Keratinocyte (primary cell): ENCODE results near the gene CFLAR. TPM values are rescaled to one million over a fixed set of nuclear protein-coding genes. Genes with fewer than 3 reads are reported as not detected.

ENCODE experiments used
- DNase-seq: peaks from one replicate; pipeline ENCODE4 v3.0.0-alpha.2; 2011; ENCODE audit warnings: low read depth, missing footprints, low spot score
- FAIRE-seq: peaks from 2 replicates; lab custom pipeline; 2011; peaks lifted over from hg19 to GRCh38; lab: Jason Lieb, UNC
- H2AFZ ChIP-seq: 2 replicates; pipeline ENCODE4 v1.6.0; 2012; ENCODE audit warnings: low read length, control low read depth, inconsistent platforms; ENCODE audit not compliant: control insufficient read depth
- H3K27ac ChIP-seq: 2 replicates; pipeline ENCODE4 v1.5.1; 2011; ENCODE audit warnings: low read length; ENCODE audit not compliant: control insufficient read depth, insufficient read depth
- H3K27me3 ChIP-seq: 3 replicates; pipeline ENCODE4 v1.6.0; 2011; ENCODE audit warnings: low read length; ENCODE audit not compliant: control insufficient read depth, insufficient read depth; ENCODE audit errors: extremely low read depth
- H3K36me3 ChIP-seq, 2 experiments: 2 replicates in 1 of 2; 3 replicates in 1 of 2; pipeline ENCODE4 v1.5.1; 2011; ENCODE audit warnings: low read length in 2 of 2, mild to moderate bottlenecking in 1 of 2; ENCODE audit not compliant: control insufficient read depth in 2 of 2, insufficient read depth in 2 of 2; ENCODE audit errors: extremely low read depth in 1 of 2
- H3K4me1 ChIP-seq: 3 replicates; pipeline ENCODE4 v1.5.1; 2011; ENCODE audit warnings: low read length; ENCODE audit not compliant: control insufficient read depth, insufficient read depth; ENCODE audit errors: extremely low read depth
- H3K4me2 ChIP-seq: 3 replicates; pipeline ENCODE4 v1.6.0; 2011; ENCODE audit warnings: low read depth, low read length; ENCODE audit not compliant: control insufficient read depth, insufficient read depth; ENCODE audit errors: extremely low read depth
- H3K4me3 ChIP-seq, 3 experiments: fragments of 200-600 bp in 1 of 3; sonication (generic) in 1 of 3; 2 replicates in 2 of 3; 3 replicates in 1 of 3; pipeline ENCODE4 v1.5.1; 2011 to 2016; ENCODE audit warnings: low read length in 3 of 3, mild to moderate bottlenecking in 3 of 3, control low read depth in 2 of 3, inconsistent platforms in 1 of 3, low read depth in 1 of 3, mixed read lengths in 1 of 3, mixed run types in 1 of 3, moderate library complexity in 1 of 3; ENCODE audit not compliant: control insufficient read depth in 2 of 3, insufficient read depth in 2 of 3; ENCODE audit errors: extremely low read depth in 1 of 3
- H3K79me2 ChIP-seq: 2 replicates; pipeline ENCODE4 v1.6.0; 2012; ENCODE audit warnings: low read length; ENCODE audit not compliant: control insufficient read depth, insufficient read depth
- H3K9ac ChIP-seq: 3 replicates; pipeline ENCODE4 v1.6.0; 2011; ENCODE audit warnings: low read length; ENCODE audit not compliant: control insufficient read depth, insufficient read depth; ENCODE audit errors: extremely low read depth
- H3K9me1 ChIP-seq: 3 replicates; pipeline ENCODE4 v1.6.0; 2011; ENCODE audit warnings: low read length; ENCODE audit not compliant: control insufficient read depth, insufficient read depth; ENCODE audit errors: extremely low read depth
- H3K9me3 ChIP-seq: 2 replicates; pipeline ENCODE4 v1.5.1; 2012; ENCODE audit warnings: low read depth, low read length; ENCODE audit not compliant: control insufficient read depth
- H4K20me1 ChIP-seq: 3 replicates; pipeline ENCODE4 v1.6.0; 2011; ENCODE audit warnings: low read length; ENCODE audit not compliant: control insufficient read depth, insufficient read depth; ENCODE audit errors: extremely low read depth
- CTCF ChIP-seq, 3 experiments: IDR thresholded peaks in 1 of 3; conservative IDR thresholded peaks in 1 of 3; optimal IDR thresholded peaks in 1 of 3; 2 replicates in 2 of 3; 3 replicates in 1 of 3; pipeline versions ENCODE3 to v1.5.1; 2011; ENCODE audit warnings: low read length in 3 of 3, mild to moderate bottlenecking in 3 of 3, moderate library complexity in 2 of 3, control low read depth in 1 of 3, inconsistent platforms in 1 of 3; ENCODE audit not compliant: insufficient read depth in 2 of 3; ENCODE audit errors: extremely low read depth in 1 of 3
- EZH2 ChIP-seq: IDR thresholded peaks from one replicate; pipeline ENCODE4 v1.6.1; 2012; ENCODE audit warnings: inconsistent platforms, mild to moderate bottlenecking, low read length, moderate library complexity
- dilution Hi-C: fragments of 300-500 bp; cut with MboI; formaldehyde crosslinking; loops from one replicate; pipeline ENCODE4 v1.7.0; 2020; ENCODE audit warnings: low sequenced_read_pairs; ENCODE audit not compliant: extremely low pct_ligation_motif_present
- polyA plus RNA-seq, 5 experiments: library from polyadenylated mRNA; depleted of rRNA in 3 of 5; stranded (reverse) in 3 of 5; stranded (forward) in 1 of 5; unstranded in 1 of 5; fragments of >200 nt; gene quantifications; 1 replicate in 1 of 5; 2 replicates in 3 of 5; 3 replicates in 1 of 5; pipeline versions ENCODE4 v1.2.1 to v1.2.3, GENCODE V29; 2011 to 2012; ENCODE audit warnings: missing spikeins in 2 of 5, low read depth in 1 of 5, low replicate concordance in 1 of 5

The CFLAR gene
- polyA plus RNA-seq, 1 donor (not counting 4 experiments of a cell fraction or from before 2014, with no cell fraction given) = 37.3 TPM

DNA sequence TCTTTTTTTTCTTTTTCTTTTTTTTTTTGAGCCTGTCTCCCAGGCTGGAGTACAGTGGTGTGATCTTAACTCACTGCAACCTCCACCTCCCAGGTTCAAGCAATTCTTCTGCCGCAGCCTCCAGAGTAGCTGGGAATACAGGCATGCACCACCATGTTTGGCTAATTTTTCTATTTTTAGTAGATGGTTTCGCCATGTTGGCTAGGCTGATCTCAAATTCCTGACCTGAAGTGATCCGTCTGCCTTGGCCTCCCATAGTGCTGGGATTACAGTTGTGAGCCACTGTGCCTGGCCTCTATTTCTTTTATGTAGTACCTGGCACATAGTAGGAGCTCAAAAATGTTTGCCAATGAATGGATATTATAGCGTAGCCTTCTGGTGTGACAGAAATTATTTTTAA is 6.8 kb upstream of the CFLAR start:
- Histone ChIP-seq H3K9me1 (no peaks in the 10 kb centered on the region), H3K4me3 (no peak overlapping the region), H3K9ac (no peak overlapping the region), H3K4me2 (no peak overlapping the region), H3K36me3 (no peaks in the 10 kb centered on the region), H4K20me1 (no peaks in the 10 kb centered on the region), H3K4me1 (no peaks in the 10 kb centered on the region), H2AFZ (no peak overlapping the region), H3K9me3 (no peaks in the 10 kb centered on the region), H3K79me2 (no peaks in the 10 kb centered on the region), H3K27me3 (no peaks in the 10 kb centered on the region), H3K27ac (no peak overlapping the region)
- TF ChIP-seq EZH2 = no peak
- TF ChIP-seq CTCF (optimal IDR thresholded peaks at IDR 0.05 in 1 of 3, IDR thresholded peaks at IDR 0.05 in 1 of 3, conservative IDR thresholded peaks at IDR 0.05 in 1 of 3; ENCODE audit: extremely low read depth in 1 of 3, insufficient read depth in 2 of 3, low read length in 3 of 3) = no peak
- DNase-seq = no peak
- FAIRE-seq = no peak
- dilution Hi-C loops = no loop called here

GRCh38 chr2:201110615-201111014 is 5.3 kb upstream of the CFLAR start:
- dilution Hi-C loops = no loop called here
- no peak for TF ChIP-seq CTCF (optimal IDR thresholded peaks at IDR 0.05 in 1 of 3, IDR thresholded peaks at IDR 0.05 in 1 of 3, conservative IDR thresholded peaks at IDR 0.05 in 1 of 3; ENCODE audit: extremely low read depth in 1 of 3, insufficient read depth in 2 of 3, low read length in 3 of 3)
- no peak for TF ChIP-seq EZH2
- Histone ChIP-seq H3K79me2 (no peaks in the 10 kb centered on the region), H3K9ac (no peak overlapping the region), H3K36me3 (no peaks in the 10 kb centered on the region), H3K9me1 (no peaks in the 10 kb centered on the region), H3K4me1 (peaks cover 6% of the 10 kb centered on the region), H4K20me1 (no peaks in the 10 kb centered on the region), H2AFZ (no peak overlapping the region), H3K27ac (no peak overlapping the region), H3K27me3 (no peaks in the 10 kb centered on the region), H3K9me3 (no peaks in the 10 kb centered on the region), H3K4me2 (no peak overlapping the region), H3K4me3 (no peak overlapping the region)
- DNase-seq (no peak), FAIRE-seq (no peak)
